ENCODE results near the gene AP2M1.

Gene AP2M1

GRCh38 chr3:184174646-184175492, at the start of gene AP2M1:
Gene AP2M1 (plus strand): TSS chr3:184174855. CDS start chr3:184176994, 2,139 bp downstream.
- TF ChIP-seq, protein P1, sequence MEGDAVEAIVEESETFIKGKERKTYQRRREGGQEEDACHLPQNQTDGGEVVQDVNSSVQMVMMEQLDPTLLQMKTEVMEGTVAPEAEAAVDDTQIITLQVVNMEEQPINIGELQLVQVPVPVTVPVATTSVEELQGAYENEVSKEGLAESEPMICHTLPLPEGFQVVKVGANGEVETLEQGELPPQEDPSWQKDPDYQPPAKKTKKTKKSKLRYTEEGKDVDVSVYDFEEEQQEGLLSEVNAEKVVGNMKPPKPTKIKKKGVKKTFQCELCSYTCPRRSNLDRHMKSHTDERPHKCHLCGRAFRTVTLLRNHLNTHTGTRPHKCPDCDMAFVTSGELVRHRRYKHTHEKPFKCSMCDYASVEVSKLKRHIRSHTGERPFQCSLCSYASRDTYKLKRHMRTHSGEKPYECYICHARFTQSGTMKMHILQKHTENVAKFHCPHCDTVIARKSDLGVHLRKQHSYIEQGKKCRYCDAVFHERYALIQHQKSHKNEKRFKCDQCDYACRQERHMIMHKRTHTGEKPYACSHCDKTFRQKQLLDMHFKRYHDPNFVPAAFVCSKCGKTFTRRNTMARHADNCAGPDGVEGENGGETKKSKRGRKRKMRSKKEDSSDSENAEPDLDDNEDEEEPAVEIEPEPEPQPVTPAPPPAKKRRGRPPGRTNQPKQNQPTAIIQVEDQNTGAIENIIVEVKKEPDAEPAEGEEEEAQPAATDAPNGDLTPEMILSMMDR (conservative IDR thresholded peaks at IDR 0.05), result no peak
- TF ChIP-seq ZFX (IDR thresholded peaks at IDR 0.05), result peak; percentile 27; the same call in 1 of the 2 replicates
- H3K27ac ChIP-seq, result peak within 1 kb of the TSS; percentile 98

DNA sequence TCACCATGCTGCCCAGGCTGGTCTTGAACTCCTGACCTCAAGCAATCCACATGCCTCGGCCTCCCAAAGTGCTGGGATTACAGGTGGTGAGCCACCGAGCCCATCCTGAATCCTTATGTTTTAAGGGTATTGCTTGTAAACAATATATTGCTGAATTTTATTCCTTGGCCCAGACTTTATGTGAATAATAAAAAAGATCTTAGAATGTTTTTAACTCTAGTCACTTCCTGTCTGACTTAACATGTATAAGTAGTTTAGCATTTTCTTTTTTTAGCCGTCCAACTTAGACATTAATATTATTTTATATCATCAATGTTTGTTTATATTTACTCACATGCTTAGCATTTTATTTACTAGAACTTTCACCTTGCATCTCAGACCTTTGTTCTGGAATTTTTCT, 48.6 kb upstream of the AP2M1 start:
- no peak overlapping the region for H3K27ac ChIP-seq
- no peak for TF ChIP-seq ZFX (IDR thresholded peaks at IDR 0.05)
- TF ChIP-seq, protein P1 (conservative IDR thresholded peaks at IDR 0.05), result no peak

GRCh38 chr3:184129012-184129411, 45.6 kb upstream of the AP2M1 start:
- H3K27ac ChIP-seq, result no peak overlapping the region
- TF ChIP-seq ZFX (IDR thresholded peaks at IDR 0.05), result no peak
- TF ChIP-seq, protein P1 (conservative IDR thresholded peaks at IDR 0.05), result peak; percentile 61

DNA sequence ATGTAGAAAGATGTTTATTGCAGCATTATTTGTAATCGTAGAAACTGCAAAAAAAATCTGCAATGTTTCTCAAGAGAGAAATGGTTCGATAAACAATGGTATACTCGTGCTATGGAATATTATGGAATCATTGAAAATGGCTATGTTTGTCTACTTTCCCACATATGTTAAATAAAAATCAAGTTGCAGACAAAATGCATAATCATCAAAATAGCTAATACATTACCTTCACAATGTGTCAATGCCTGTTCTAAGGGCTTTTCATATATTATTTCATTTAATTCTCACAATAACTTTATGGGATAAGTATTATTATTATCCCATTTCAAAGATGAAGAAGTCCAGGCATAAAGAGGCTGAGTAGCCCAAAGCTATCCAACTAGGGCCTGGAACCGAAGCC, 41.7 kb upstream of the AP2M1 start:
- no peak overlapping the region for H3K27ac ChIP-seq
- TF ChIP-seq, protein P1 (conservative IDR thresholded peaks at IDR 0.05), result no peak
- TF ChIP-seq ZFX (IDR thresholded peaks at IDR 0.05), result no peak

- no peak for TF ChIP-seq ZFX (IDR thresholded peaks at IDR 0.05)
- TF ChIP-seq, protein P1 (conservative IDR thresholded peaks at IDR 0.05), result no peak; the same call in 1 of the 2 replicates
- H3K27ac ChIP-seq, result peak overlapping the region; percentile 99
These were observed 40.6 kb upstream of the AP2M1 start for GRCh38 chr3:184133840-184134745.

- H3K27ac ChIP-seq, result peak overlapping the region; percentile 99
These were observed 39.9 kb upstream of the AP2M1 start for GRCh38 chr3:184134746-184135148.

More at GRCh38 chr3:184134746-184135148, 39.9 kb upstream of the AP2M1 start:
- TF ChIP-seq ZFX (IDR thresholded peaks at IDR 0.05), result no peak
- TF ChIP-seq, protein P1 (conservative IDR thresholded peaks at IDR 0.05), result no peak

All from C4-2B (cell line).